ENCODE results near the gene ATP8B4.

- TF ChIP-seq MXI1 (IDR thresholded peaks at IDR 0.05; ENCODE audit: low read depth, low read length) (no peak), TBL1XR1 (IDR thresholded peaks at IDR 0.05; ENCODE audit: low read depth, low read length) (no peak), ZNF384 (IDR thresholded peaks at IDR 0.05; ENCODE audit: borderline replicate concordance, low read depth, low read length) (no peak), CTCF (IDR thresholded peaks at IDR 0.05 in 2 of 3, conservative IDR thresholded peaks at IDR 0.05 in 1 of 3; ENCODE audit: control insufficient read depth in 2 of 3, extremely low read depth in 1 of 3, insufficient read depth in 1 of 3, low read depth in 3 of 3, low read length in 3 of 3) (no peak), POLR2AphosphoS5 (IDR thresholded peaks at IDR 0.05; ENCODE audit: low read length) (no peak), POLR2A (IDR thresholded peaks at IDR 0.05; ENCODE audit: low read depth, low read length) (no peak), PBX3 (IDR thresholded peaks at IDR 0.05; ENCODE audit: insufficient replicate concordance, low read depth, low read length) (no peak), TARDBP (IDR thresholded peaks at IDR 0.05; ENCODE audit: borderline replicate concordance) (no peak), PAX5 (IDR thresholded peaks at IDR 0.05; ENCODE audit: borderline replicate concordance, low read depth, low read length) (no peak)
These were observed 200.9 kb downstream of the ATP8B4 start for GRCh38 chr15:49918121-49918520.

Data from GM12878 (cell line).